Kidney tubule cell (primary cell): ENCODE measurements around the gene SLC6A13.

Experiments
- DNase-seq: peaks from one replicate; pipeline ENCODE4 v3.0.0-alpha.2; 2018; ENCODE audit warnings: low spot score

The SLC6A13 gene

DNA sequence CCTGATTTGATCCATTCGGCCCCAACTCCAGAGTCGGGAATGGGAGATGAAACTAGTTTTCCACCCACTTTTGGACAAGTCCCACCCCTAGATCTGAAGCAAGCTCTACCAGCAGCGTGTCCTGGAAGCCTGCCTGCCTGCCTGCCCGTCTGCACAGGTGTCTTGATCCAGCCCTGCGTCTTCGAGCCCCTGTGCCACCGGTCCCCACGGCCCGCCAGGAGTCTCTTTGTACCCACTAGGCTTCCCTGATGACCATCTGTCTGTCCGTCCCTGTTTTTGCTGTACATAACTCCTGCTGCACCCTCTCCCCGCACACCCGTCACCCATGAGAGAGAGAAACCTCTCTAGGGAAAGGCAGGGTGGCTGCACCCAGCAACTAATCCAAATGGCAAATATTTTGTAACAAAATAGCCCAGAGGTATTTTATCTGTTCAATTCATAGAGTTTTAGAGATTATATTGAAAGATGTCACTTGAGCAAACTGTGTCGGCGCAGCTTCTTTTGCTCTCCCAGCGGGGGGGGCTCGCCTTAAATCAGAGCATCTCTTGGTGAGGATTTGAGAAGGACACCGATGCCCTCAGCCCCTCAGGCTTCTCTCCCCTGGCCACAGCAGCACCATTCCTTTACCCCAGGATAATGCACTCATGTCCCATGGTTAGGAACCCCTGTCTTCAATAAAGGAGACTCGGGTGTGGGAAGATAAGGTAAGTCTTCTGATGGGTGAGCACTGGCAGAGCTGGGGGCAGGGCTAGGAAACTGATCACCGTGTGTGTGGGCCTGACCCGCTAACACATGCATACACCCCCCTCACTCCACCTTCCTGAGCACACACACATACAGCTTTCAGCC is 84.4 kb downstream of the SLC6A13 start:
- no peak for DNase-seq

DNA sequence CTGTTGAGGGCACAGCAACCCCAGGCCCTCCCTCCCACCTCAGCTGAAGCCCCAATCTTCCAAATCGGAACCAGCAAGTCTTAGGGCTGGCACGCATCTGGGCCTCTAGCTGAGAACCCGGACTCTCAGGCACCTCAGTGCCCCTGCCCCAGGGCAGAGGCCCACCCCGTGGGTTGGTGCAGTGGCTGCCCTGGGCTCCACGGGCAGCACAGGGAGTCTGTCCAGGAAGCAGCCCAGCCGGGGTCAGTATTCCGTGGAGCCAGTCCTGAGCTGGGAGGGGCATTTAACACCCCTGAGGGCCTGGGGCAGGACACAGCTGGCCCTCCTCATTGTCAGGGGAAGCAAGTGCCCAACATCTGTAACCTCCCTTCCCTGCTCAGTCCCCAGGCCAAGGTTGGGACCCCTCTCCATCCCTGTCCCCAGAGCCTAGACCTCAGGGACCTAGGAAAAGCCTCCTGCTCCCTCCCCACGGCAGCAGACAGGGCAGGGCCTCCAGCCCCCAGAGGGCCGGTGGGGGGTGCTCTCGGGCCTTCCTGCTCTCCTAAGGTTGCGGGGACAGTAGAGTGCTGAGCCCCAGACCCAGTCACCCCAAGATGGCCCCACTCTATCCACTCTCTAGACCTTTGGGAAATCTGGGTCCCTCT is 85.2 kb downstream of the SLC6A13 start:
- no peak for DNase-seq

DNA sequence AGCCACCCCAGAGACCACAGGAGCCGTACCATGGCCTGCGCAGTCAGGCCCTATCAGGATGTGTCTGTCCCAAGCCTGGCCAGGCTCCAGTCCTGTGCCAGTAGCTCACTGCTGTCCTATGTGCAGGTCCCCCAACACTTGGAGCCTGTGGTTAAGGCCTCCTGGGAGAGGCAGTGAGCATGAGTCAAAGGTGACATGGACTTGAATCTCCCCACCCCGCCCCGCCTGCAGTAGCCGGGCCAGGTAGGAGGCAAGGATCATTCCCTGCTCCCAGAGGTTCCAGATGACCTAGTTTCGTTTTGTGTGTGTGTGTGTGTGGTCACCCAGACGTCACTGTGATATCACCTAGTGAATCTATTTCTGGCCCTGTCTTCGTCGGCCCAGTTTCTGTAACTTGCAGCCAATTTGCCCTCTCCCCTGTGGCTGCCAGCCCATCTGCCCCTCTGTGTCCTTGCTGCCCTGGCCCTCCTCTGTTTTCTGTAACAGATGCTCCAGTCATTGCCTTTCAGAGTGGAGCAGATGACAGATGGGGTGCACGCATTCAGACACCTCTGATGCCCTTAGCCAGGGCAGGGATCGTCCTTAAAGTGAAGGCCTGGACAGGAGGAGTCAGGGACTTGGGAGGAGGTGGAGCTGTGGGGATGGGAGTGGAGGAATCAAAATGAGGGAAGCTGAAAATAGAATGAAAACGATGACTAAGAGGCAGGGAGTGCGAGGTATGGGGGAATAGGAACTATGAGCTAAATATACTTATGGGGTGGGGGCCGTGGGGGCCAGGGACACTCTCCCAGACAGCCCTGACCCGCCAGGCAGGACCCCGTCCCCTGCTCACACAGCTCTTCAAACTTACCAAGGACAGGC is 86.1 kb downstream of the SLC6A13 start:
- peak; percentile 96 for DNase-seq

DNA sequence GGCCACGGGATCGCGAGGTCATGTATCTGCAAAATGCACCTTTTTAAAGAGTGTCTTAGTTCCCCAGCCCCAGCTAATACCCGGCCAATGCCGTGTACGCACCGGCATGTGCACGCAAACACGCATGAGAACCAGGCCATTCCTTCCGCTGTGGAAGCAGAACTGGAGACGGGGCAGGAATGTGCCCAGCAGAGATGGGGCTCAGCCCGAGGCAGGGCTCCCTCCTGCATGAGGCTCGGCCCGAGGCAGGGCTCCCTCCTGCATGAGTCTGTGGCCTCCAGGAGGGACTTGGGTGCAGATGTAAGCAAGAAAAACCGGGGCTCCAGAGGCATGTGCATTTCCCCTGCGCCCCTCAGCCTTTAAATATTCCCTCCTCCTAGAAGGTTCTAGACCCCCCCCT is 86.9 kb downstream of the SLC6A13 start:
- DNase-seq: no peak

DNA sequence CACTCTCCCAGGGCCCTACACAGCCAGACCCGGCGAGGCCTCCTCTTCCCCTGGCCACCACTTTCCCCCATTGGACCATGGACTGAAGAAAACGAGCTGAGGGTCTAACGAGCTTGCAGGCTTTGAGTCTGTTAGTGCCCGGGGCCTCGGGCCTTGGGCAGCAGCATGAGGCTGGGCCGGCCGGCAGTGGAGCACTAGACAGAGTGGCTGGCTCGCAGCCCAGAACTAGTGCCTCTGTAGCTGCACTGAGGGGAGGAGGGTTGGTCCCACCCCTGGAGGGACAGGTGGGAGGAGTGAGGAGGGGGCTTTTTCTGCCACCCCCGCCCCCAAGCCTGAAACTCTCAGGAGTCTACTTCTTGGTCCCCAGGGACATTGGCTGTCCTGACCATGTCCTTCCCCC is 87.4 kb downstream of the SLC6A13 start:
- peak; percentile 19 for DNase-seq

DNA sequence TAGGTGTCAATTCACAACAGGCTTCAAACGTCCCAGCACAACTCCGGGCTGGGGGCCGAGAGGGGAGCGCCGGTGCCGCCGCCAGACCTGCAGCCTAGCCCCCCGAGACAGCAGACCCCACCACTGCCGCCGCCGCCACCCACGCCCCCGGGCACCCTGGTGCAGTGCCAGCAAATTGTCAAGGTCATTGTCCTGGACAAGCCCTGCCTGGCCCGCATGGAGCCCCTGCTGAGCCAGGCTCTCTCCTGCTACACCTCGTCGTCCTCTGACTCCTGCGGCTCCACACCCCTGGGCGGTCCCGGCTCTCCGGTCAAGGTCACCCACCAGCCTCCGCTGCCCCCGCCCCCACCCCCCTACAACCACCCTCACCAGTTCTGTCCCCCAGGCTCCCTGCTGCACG is 88.0 kb downstream of the SLC6A13 start:
- no peak for DNase-seq

DNA sequence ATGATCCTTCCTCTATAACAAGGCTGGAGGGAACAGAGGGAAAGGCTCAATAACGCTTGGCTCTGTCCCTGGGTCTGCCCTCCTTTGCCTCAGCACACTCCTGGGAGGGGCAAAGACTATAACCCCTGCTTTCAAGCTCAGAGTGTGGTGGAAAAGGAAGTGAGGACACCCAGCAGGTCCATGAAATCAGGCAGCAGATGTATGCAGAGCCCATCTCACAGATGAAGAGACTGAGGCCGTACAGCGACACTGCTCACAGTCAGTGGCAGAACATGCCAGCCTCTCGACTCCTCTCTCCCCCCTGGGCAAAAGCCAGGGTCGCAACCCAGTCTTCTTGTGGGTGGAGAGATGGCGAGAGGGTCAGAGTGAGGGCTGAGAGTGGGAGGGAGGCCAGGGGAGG is 88.5 kb downstream of the SLC6A13 start:
- no peak for DNase-seq

DNA sequence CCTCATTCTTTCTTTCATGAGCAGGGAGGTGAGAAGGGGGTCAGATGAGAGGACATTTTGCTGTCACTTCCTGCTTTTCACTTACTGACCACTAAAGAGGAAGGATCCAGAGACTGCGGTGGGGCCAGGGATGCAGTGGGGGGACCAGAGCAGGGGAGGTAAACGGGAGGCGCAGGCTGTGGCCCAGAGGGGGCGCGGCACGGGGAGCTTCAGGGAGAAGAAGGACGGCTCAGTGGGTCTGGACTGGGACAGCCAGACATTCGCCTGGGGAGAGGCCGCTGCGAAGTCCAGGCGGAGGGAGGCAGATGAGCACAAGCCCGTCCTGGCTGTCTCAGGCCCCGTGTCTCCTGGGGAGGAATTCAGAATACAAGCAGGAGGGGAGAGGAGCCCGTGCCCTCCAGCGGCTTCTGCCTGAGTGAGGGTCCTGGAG is 89.9 kb downstream of the SLC6A13 start:
- no peak for DNase-seq

DNA sequence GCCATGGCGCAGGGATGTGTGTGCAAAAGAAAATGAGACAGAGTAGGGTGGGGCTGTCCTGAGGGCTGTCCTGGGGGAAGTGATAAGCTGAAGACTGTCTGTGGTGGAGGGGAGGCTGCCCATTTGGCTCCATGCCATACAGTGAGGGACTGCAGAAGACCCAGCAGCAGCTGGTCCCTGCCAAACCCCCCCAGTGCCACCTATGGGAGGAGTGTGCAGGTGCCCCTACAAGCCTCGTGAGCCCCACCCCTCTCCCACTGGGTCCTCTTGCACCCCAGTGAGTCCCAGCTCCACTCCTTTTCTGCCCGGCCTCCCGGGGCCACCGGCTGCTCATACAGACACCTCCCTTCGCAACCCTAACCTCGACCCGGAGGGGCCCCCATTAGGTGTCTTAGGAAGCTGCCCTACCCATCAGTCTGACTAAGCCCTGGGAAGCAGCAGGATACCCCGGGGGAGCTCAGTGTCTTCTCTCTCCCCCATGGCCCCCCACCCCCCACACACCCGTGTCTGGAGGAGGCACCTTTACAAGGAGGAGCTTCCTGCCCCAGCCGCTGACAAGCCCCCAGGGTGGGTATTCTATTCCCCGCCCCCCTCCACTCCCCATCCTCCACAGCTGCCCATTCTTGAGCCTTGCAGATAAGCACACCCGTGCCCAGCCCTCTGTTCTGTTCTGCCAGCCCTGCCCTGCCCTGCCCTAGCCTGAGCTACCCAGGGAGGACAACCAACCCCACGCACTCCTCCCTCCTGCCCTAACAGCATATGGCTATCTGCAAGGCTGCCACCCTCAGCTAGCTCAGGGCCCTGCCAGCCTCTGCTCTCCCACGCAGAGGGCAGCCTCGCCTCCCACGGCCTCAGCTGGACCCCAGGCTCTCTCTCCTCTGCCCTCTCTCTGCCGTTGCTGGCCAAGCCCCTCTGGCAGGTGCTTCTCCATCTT is 90.6 kb downstream of the SLC6A13 start:
- no peak for DNase-seq

DNA sequence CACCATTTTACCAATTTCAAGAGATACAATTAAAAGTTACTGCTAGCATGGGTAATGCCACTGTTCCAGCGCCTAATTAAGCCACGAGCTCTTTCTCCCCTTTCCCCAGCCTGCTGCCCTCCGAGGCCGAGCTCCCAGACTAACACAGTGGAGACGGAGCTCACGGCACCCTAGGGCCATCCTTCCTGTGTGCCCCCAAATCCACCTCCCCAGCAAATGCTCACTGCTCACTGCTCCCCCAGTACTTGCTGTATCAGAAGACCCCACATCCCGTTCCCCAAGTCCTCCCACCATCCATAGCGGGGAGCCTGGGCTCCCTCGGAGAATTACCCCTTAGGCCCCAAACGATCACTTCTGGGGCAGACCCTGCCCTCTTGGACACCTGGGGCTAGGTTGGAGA is 91.4 kb downstream of the SLC6A13 start:
- DNase-seq: no peak
